GM10248 (cell line): ENCODE measurements around the gene ZBED1.

ENCODE experiments used
- CTCF ChIA-PET: fragments of 300-600 bp; sonication (Branson Sonifier 250); formaldehyde crosslinking; extraction: SDS; loops from one replicate; lab custom pipeline; 2021; ENCODE audit warnings: antibody characterized with exemption; lab: Yijun Ruan, JAX
- POLR2A ChIA-PET: fragments of 350-650 bp; sonication (Branson Sonifier 250); formaldehyde crosslinking; extraction: SDS; loops from one replicate; lab custom pipeline; 2020; ENCODE audit warnings: antibody characterized with exemption; lab: Yijun Ruan, JAX
- DNase-seq: peaks from one replicate; pipeline ENCODE4 v3.0.0; 2012; ENCODE audit errors: extremely low spot score
- CTCF ChIP-seq: IDR thresholded peaks from 2 replicates; pipeline ENCODE4 v1.5.1; 2012; ENCODE audit warnings: mild to moderate bottlenecking, low read depth; ENCODE audit errors: extremely low read depth, missing control alignments, control extremely low read depth

Gene ZBED1

GRCh38 chrX:2449135-2449886 lies 51.5 kb downstream of the ZBED1 start:
- DNase-seq = no peak
- no peak for TF ChIP-seq CTCF
- ChIA-PET POLR2A (no interaction called here), CTCF (no interaction called here)

GRCh38 chrX:2447484-2447883 lies 53.3 kb downstream of the ZBED1 start:
- TF ChIP-seq CTCF = no peak
- ChIA-PET POLR2A (no interaction called here), CTCF (no interaction called here)
- DNase-seq = no peak

GRCh38 chrX:2446815-2447214 lies 54.0 kb downstream of the ZBED1 start:
- no peak for DNase-seq
- ChIA-PET CTCF (no interaction called here), POLR2A (no interaction called here)
- no peak for TF ChIP-seq CTCF

GRCh38 chrX:2445662-2446623 lies 54.8 kb downstream of the ZBED1 start:
- TF ChIP-seq CTCF = no peak
- ChIA-PET POLR2A (no interaction called here), CTCF (no interaction called here)
- DNase-seq = no peak

GRCh38 chrX:2442694-2443093 lies 58.1 kb downstream of the ZBED1 start:
- no peak for DNase-seq
- CTCF ChIA-PET = no interaction called here
- no peak for TF ChIP-seq CTCF
- POLR2A ChIA-PET = no interaction called here

- no peak for TF ChIP-seq CTCF
- ChIA-PET CTCF (no interaction called here), POLR2A (no interaction called here)
- no peak for DNase-seq
These were observed 59.3 kb downstream of the ZBED1 start for GRCh38 chrX:2441466-2441865.
